Breast epithelium (tissue), 4 donors: ENCODE results near the gene IGF2. TPM values are rescaled to one million over a fixed set of nuclear protein-coding genes. Genes with fewer than 3 reads are reported as not detected.
"Not testable (repeated sequence)": the region's sequence is repeated elsewhere in the genome, so short reads cannot be mapped to it uniquely, and the experiment has no call there.

Experiments
- DNase-seq, 2 donors: peaks; one replicate each; pipeline ENCODE4 v3.0.0-alpha.2; 2019; ENCODE audit warnings: low spot score in 2 of 2
- H3K27ac ChIP-seq, 2 donors: fragments of 200-600 bp; sonication (generic) in 1 of 2; one replicate each; pipeline ENCODE4 v1.5.1; 2016 to 2019; ENCODE audit warnings: mild to moderate bottlenecking in 1 of 2
- H3K27me3 ChIP-seq, 2 donors: fragments of 200-600 bp; sonication (generic) in 1 of 2; one replicate each; pipeline versions ENCODE4 v1.5.1 to v1.6.0; 2017 to 2019; ENCODE audit warnings: control low read depth in 1 of 2, mild to moderate bottlenecking in 1 of 2
- H3K36me3 ChIP-seq: fragments of 200-600 bp; one replicate; pipeline ENCODE4 v1.5.1; 2019
- H3K4me1 ChIP-seq, 2 donors: fragments of 200-600 bp; sonication (generic); one replicate each; pipeline ENCODE4 v1.5.1; 2016 to 2019; ENCODE audit warnings: control low read depth in 1 of 2
- H3K4me3 ChIP-seq, 3 donors: fragments of 200-600 bp; sonication (generic); 1 replicate in 2 of 3; 2 replicates in 1 of 3; pipeline ENCODE4 v1.5.1; 2016 to 2019; ENCODE audit warnings: mild to moderate bottlenecking in 3 of 3, moderate library complexity in 2 of 3
- H3K9me3 ChIP-seq, 2 donors: fragments of 200-600 bp; sonication (generic) in 1 of 2; one replicate each; pipeline ENCODE4 v1.5.1; 2016 to 2019; ENCODE audit warnings: control low read depth in 1 of 2
- CTCF ChIP-seq, 3 donors: fragments of 450-650 bp; IDR thresholded peaks; one replicate each; pipeline ENCODE4 v1.5.1; 2016 to 2017; ENCODE audit warnings: antibody characterized with exemption in 3 of 3, mild to moderate bottlenecking in 3 of 3, moderate library complexity in 3 of 3
- POLR2A ChIP-seq: fragments of 450-650 bp; IDR thresholded peaks from one replicate; pipeline ENCODE4 v1.6.1; 2016; ENCODE audit warnings: antibody characterized with exemption, mild to moderate bottlenecking, moderate library complexity
- POLR2AphosphoS5 ChIP-seq, 3 donors: sonication (generic); formaldehyde crosslinking; IDR thresholded peaks; one replicate each; pipeline ENCODE4 v1.6.1; 2017; ENCODE audit warnings: antibody characterized with exemption in 3 of 3
- intact Hi-C: fragments of 100-400 bp; cut with DNase I; formaldehyde crosslinking; loops from one replicate; pipeline ENCODE4 v1.15.1; 2023; ENCODE audit warnings: low total_unique reads
- total RNA-seq, 3 donors: library from RNA; depleted of rRNA; stranded (reverse); fragments of >200 nt; gene quantifications; one replicate each; pipeline ENCODE4 v1.1.0, GENCODE V29; 2016

IGF2 gene
- total RNA-seq, 3 donors from 2014 or later: 13.6 to 65.7 (median 65.2) TPM

- Histone ChIP-seq H3K27me3 (peaks cover 0 to 51% of the 10 kb centered on the region in 2 donors), H3K36me3 (no peaks in the 10 kb centered on the region), H3K4me1 (no peaks in the 10 kb centered on the region), H3K9me3 (no peaks in the 10 kb centered on the region), H3K27ac (no peak overlapping the region), H3K4me3 (no peak overlapping the region)
- TF ChIP-seq POLR2AphosphoS5 (IDR thresholded peaks at IDR 0.05) (no peak), CTCF (IDR thresholded peaks at IDR 0.05) (no peak), POLR2A (no peak)
- DNase-seq: no peak
- intact Hi-C loops: no loop called here
These were observed 10.5 kb downstream of the IGF2 start for GRCh38 chr11:2128511-2129307.

GRCh38 chr11:2128130-2128510 is 11.1 kb downstream of the IGF2 start:
- DNase-seq: no peak
- no peak overlapping the region for H3K27ac ChIP-seq
- no peaks in the 10 kb centered on the region for H3K36me3 ChIP-seq
- H3K27me3 ChIP-seq: peaks cover 0 to 51% of the 10 kb centered on the region in 2 donors
- H3K4me1 ChIP-seq: no peaks in the 10 kb centered on the region
- TF ChIP-seq CTCF (IDR thresholded peaks at IDR 0.05): no peak
- no peak for TF ChIP-seq POLR2AphosphoS5 (IDR thresholded peaks at IDR 0.05)
- TF ChIP-seq POLR2A: no peak
- no peaks in the 10 kb centered on the region for H3K9me3 ChIP-seq
- intact Hi-C loops: no loop called here
- no peak overlapping the region for H3K4me3 ChIP-seq

- intact Hi-C loops: no loop called here
- Histone ChIP-seq H3K4me1 (no peaks in the 10 kb centered on the region), H3K27ac (no peak overlapping the region), H3K9me3 (no peaks in the 10 kb centered on the region), H3K4me3 (no peak overlapping the region), H3K27me3 (peaks cover 2 to 46% of the 10 kb centered on the region in 2 donors), H3K36me3 (no peaks in the 10 kb centered on the region)
- no peak for TF ChIP-seq POLR2A
- TF ChIP-seq CTCF (IDR thresholded peaks at IDR 0.05): no peak
- no peak for TF ChIP-seq POLR2AphosphoS5 (IDR thresholded peaks at IDR 0.05)
- no peak for DNase-seq
These were observed 11.6 kb downstream of the IGF2 start for GRCh38 chr11:2127482-2128129.

- Histone ChIP-seq H3K27me3 (peaks cover 3 to 44% of the 10 kb centered on the region in 2 donors), H3K27ac (no peak overlapping the region), H3K9me3 (no peaks in the 10 kb centered on the region), H3K4me1 (no peaks in the 10 kb centered on the region), H3K4me3 (no peak overlapping the region), H3K36me3 (no peaks in the 10 kb centered on the region)
- TF ChIP-seq POLR2AphosphoS5 (IDR thresholded peaks at IDR 0.05) (no peak), POLR2A (no peak), CTCF (IDR thresholded peaks at IDR 0.05) (no peak)
- intact Hi-C loops: no loop called here
- no peak for DNase-seq
These were observed 12.6 kb downstream of the IGF2 start for GRCh38 chr11:2126520-2127085.

- H3K36me3 ChIP-seq, H3K4me3 ChIP-seq, H3K27ac ChIP-seq, H3K9me3 ChIP-seq, DNase-seq, intact Hi-C loops, H3K4me1 ChIP-seq: not testable (repeated sequence)
- peaks cover 3 to 44% of the 10 kb centered on the region in 2 donors for H3K27me3 ChIP-seq
These were observed 14.3 kb downstream of the IGF2 start for GRCh38 chr11:2124736-2125484.
